B cell (primary cell): ENCODE results near the gene AMELY. TPM values are rescaled to one million over a fixed set of nuclear protein-coding genes. Genes with fewer than 3 reads are reported as not detected.

Source experiments
- ATAC-seq: fragments of 200-7000 bp; cut with Tn5 transposase; one replicate; pipeline ENCODE4 v1.10.0; 2021; ENCODE audit warnings: low read depth, mild to moderate bottlenecking, moderate number of reproducible peaks, moderate library complexity
- CTCF ChIA-PET: fragments of 350-600 bp; sonication (Branson Sonifier 250); formaldehyde crosslinking; loops from one replicate; lab custom pipeline; 2021; ENCODE audit warnings: antibody characterized with exemption, inconsistent platforms; lab: Charles Lee
- POLR2A ChIA-PET: fragments of 350-600 bp; sonication (Branson Sonifier 250); formaldehyde crosslinking; loops from one replicate; lab custom pipeline; 2021; ENCODE audit warnings: antibody characterized with exemption; lab: Charles Lee
- DNase-seq: peaks from one replicate; pipeline ENCODE4 v3.0.0; 2013
- H2AFZ ChIP-seq: 2 replicates; pipeline ENCODE4 v1.6.1; 2012; ENCODE audit warnings: mild to moderate bottlenecking, low read depth, low read length; ENCODE audit not compliant: insufficient read depth, poor library complexity, severe bottlenecking
- H3K27ac ChIP-seq, 2 donors: 1 replicate in 1 of 2; 2 replicates in 1 of 2; pipeline ENCODE4 v1.5.1; 2012 to 2013; ENCODE audit warnings: low read length in 2 of 2, mild to moderate bottlenecking in 2 of 2, moderate library complexity in 1 of 2
- H3K27me3 ChIP-seq, 4 experiments: fragments of 200-600 bp in 1 of 4; sonication (generic) in 1 of 4; replicated peaks in 1 of 4; 1 replicate in 2 of 4; 2 replicates in 2 of 4; pipeline versions ENCODE4 v1.6.1 to v1.7.0; 2013 to 2016; ENCODE audit warnings: low read length in 3 of 4, mild to moderate bottlenecking in 2 of 4, mixed read lengths in 1 of 4, moderate library complexity in 1 of 4; ENCODE audit not compliant: insufficient read depth in 4 of 4, control insufficient read depth in 3 of 4; ENCODE audit errors: control extremely low read depth in 1 of 4
- H3K36me3 ChIP-seq, 2 experiments: replicated peaks in 1 of 2; 1 replicate in 1 of 2; 2 replicates in 1 of 2; pipeline versions ENCODE4 v1.6.1 to v1.7.1; 2013; ENCODE audit warnings: low read length in 1 of 2; ENCODE audit not compliant: insufficient read depth in 2 of 2, control insufficient read depth in 1 of 2; ENCODE audit errors: control extremely low read depth in 1 of 2, extremely low read depth in 1 of 2
- H3K4me1 ChIP-seq, 2 donors: fragments of 200-600 bp in 1 of 2; sonication (generic) in 1 of 2; 1 replicate in 1 of 2; 2 replicates in 1 of 2; pipeline versions ENCODE4 v1.5.1 to v1.6.1; 2013 to 2017; ENCODE audit warnings: low read length in 2 of 2; ENCODE audit not compliant: control insufficient read depth in 2 of 2, insufficient read depth in 2 of 2
- H3K4me2 ChIP-seq: replicated peaks from 2 replicates; pipeline ENCODE3; 2012; ENCODE audit warnings: mild to moderate bottlenecking, low read depth, low read length; ENCODE audit not compliant: poor library complexity, severe bottlenecking
- H3K4me3 ChIP-seq, 5 experiments: fragments of 200-600 bp in 1 of 5; sonication (generic) in 1 of 5; 1 replicate in 3 of 5; 2 replicates in 2 of 5; pipeline versions ENCODE4 v1.5.1 to v1.7.0; 2011 to 2016; ENCODE audit warnings: low read length in 4 of 5, mild to moderate bottlenecking in 4 of 5, low read depth in 2 of 5, control low read depth in 1 of 5, moderate library complexity in 1 of 5; ENCODE audit not compliant: insufficient read depth in 1 of 5; ENCODE audit errors: control extremely low read depth in 1 of 5, extremely low read depth in 1 of 5
- H3K79me2 ChIP-seq: fragments of 200-600 bp; sonication (generic); one replicate; pipeline ENCODE4 v1.6.0; 2016; ENCODE audit warnings: low read length; ENCODE audit not compliant: control insufficient read depth, insufficient read depth
- H3K9ac ChIP-seq: fragments of 200-600 bp; sonication (generic); 2 replicates; pipeline ENCODE4 v1.6.1; 2017; ENCODE audit warnings: mild to moderate bottlenecking, low read length, moderate library complexity
- H3K9me3 ChIP-seq, 3 donors: one replicate each; pipeline versions ENCODE4 v1.6.1 to v1.7.1; 2013; ENCODE audit warnings: low read length in 2 of 3; ENCODE audit not compliant: control insufficient read depth in 2 of 3, insufficient read depth in 1 of 3; ENCODE audit errors: control extremely low read depth in 1 of 3
- H4K20me1 ChIP-seq: 2 replicates; pipeline ENCODE4 v1.6.0; 2012; ENCODE audit warnings: mild to moderate bottlenecking, low read length; ENCODE audit not compliant: insufficient read depth, control insufficient read depth, poor library complexity, severe bottlenecking
- H3K27ac Mint-ChIP-seq: one replicate; pipeline ENCODE4 v1.8.0; 2021; ENCODE audit warnings: mixed read lengths
- H3K27me3 Mint-ChIP-seq: one replicate; pipeline ENCODE4 v1.8.0; 2021; ENCODE audit warnings: mixed read lengths
- H3K4me1 Mint-ChIP-seq: one replicate; pipeline ENCODE4 v1.8.0; 2021; ENCODE audit warnings: mixed read lengths
- H3K4me3 Mint-ChIP-seq: one replicate; pipeline ENCODE4 v1.8.0; 2021; ENCODE audit warnings: mixed read lengths
- H3K9me3 Mint-ChIP-seq: one replicate; pipeline ENCODE4 v1.8.0; 2022; ENCODE audit warnings: mixed read lengths; ENCODE audit not compliant: insufficient read depth
- EZH2 ChIP-seq: IDR thresholded peaks from 2 replicates; pipeline ENCODE4 v1.6.1; 2012; ENCODE audit warnings: borderline replicate concordance, low read depth, mild to moderate bottlenecking, moderate library complexity, low read length; ENCODE audit not compliant: insufficient read depth, poor library complexity, severe bottlenecking
- WGBS: methylation state at CpG from one replicate; pipeline ENCODE4 v1.1.5; 2013; ENCODE audit warnings: missing lambda C conversion rate; ENCODE audit not compliant: insufficient coverage; 5-methylcytosine and 5-hydroxymethylcytosine counted together
- intact Hi-C: fragments of 100-400 bp; cut with micrococcal nuclease; formaldehyde crosslinking; loops from one replicate; pipeline ENCODE4 v1.10.0; 2022
- polyA plus RNA-seq: library from polyadenylated mRNA; depleted of rRNA; stranded (reverse); fragments of >200 nt; gene quantifications from 2 replicates; pipeline ENCODE4 v1.2.3, GENCODE V29; 2012
- total RNA-seq, 2 donors: library from RNA; stranded (reverse); fragments of 120-200 nt in 1 of 2; gene quantifications; 1 replicate in 1 of 2; 2 replicates in 1 of 2; pipeline versions ENCODE4 v1.2.3 to v1.2.4, GENCODE V29; 2013 to 2022
- TF ChIP-seq, protein P1 (sequence below): fragments of 200-600 bp; IDR thresholded peaks from one replicate; pipeline ENCODE4 v1.8.0; 2022; ENCODE audit warnings: antibody characterized with exemption, mild to moderate bottlenecking

Gene AMELY
- total and polyA plus RNA-seq, 2 donors (not counting 1 experiment from before 2014, with no cell fraction given) = not detected

DNA sequence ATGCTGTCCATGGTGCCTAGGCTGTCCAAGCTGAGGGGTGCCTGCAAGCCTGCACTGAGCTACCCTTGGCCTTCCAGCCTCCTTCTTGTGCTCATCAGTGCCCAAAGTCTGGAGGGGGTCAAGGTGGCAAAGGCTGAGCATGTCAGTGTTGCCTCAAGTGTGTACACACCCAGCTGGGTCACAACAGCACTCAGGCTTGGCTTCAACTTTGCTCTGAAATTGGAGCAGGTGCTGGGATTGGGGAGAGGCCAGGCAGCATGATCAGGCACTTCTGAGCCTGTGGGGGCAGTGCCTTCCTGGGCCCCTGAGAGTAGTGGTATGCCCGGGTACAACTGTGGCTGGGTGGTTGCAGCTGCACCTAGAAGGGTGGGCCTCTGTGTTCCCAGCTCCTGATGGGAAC lies 17.7 kb upstream of the AMELY start:
- 100% methylated on average over 1 of the region's 1 CpG for WGBS
- CTCF ChIA-PET = no interaction called here
- Mint-ChIP-seq H3K27ac (no peak overlapping the region), H3K4me1 (no peaks in the 10 kb centered on the region), H3K4me3 (no peak overlapping the region), H3K27me3 (no peaks in the 10 kb centered on the region), H3K9me3 (no peaks in the 10 kb centered on the region)
- H3K9ac ChIP-seq = no peak overlapping the region
- no peaks in the 10 kb centered on the region for H3K4me1 ChIP-seq
- H3K4me2 ChIP-seq = no peak overlapping the region
- no peaks in the 10 kb centered on the region for H3K36me3 ChIP-seq
- no peak overlapping the region for H3K27ac ChIP-seq
- POLR2A ChIA-PET = no interaction called here
- DNase-seq (no peak), ATAC-seq (no peak)
- no peaks in the 10 kb centered on the region for H3K27me3 ChIP-seq
- H2AFZ ChIP-seq = no peak overlapping the region
- TF ChIP-seq, protein P1, sequence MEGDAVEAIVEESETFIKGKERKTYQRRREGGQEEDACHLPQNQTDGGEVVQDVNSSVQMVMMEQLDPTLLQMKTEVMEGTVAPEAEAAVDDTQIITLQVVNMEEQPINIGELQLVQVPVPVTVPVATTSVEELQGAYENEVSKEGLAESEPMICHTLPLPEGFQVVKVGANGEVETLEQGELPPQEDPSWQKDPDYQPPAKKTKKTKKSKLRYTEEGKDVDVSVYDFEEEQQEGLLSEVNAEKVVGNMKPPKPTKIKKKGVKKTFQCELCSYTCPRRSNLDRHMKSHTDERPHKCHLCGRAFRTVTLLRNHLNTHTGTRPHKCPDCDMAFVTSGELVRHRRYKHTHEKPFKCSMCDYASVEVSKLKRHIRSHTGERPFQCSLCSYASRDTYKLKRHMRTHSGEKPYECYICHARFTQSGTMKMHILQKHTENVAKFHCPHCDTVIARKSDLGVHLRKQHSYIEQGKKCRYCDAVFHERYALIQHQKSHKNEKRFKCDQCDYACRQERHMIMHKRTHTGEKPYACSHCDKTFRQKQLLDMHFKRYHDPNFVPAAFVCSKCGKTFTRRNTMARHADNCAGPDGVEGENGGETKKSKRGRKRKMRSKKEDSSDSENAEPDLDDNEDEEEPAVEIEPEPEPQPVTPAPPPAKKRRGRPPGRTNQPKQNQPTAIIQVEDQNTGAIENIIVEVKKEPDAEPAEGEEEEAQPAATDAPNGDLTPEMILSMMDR = no peak
- TF ChIP-seq EZH2 = no peak
- no peaks in the 10 kb centered on the region for H3K9me3 ChIP-seq
- intact Hi-C loops = no loop called here
- H3K4me3 ChIP-seq = no peak overlapping the region
- no peaks in the 10 kb centered on the region for H3K79me2 ChIP-seq
- H4K20me1 ChIP-seq = no peaks in the 10 kb centered on the region

DNA sequence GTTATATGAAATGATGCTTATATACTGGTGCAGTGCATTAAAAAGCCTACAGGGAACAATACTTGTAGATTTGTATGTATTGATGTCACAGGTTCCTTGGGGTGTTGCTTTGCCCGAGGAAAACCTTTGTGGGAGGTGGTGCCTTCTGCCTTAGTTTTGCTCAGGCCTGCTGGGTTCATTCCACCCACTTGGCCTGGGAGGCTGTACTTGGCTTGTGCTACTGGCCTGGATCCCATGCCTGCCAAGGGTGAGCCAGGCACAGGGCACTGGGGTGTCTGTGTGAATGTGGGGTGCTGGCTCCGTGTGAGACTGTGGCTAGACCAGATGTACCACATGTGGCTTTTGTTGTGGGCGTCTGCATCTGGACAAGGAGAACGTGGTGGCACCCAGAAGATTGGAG lies 16.7 kb upstream of the AMELY start:
- H3K79me2 ChIP-seq = no peaks in the 10 kb centered on the region
- H3K27me3 Mint-ChIP-seq = no peaks in the 10 kb centered on the region
- no peaks in the 10 kb centered on the region for H3K4me1 Mint-ChIP-seq
- 86% methylated on average over 1 of the region's 4 CpGs for WGBS
- H3K4me3 ChIP-seq = no peak overlapping the region
- H3K9me3 Mint-ChIP-seq = no peaks in the 10 kb centered on the region
- DNase-seq (no peak), ATAC-seq (no peak)
- H3K27ac Mint-ChIP-seq = no peak overlapping the region
- POLR2A ChIA-PET = no interaction called here
- H2AFZ ChIP-seq = no peak overlapping the region
- H3K36me3 ChIP-seq = no peaks in the 10 kb centered on the region
- H3K4me2 ChIP-seq = no peak overlapping the region
- H3K4me1 ChIP-seq = no peaks in the 10 kb centered on the region
- no peaks in the 10 kb centered on the region for H3K9me3 ChIP-seq
- CTCF ChIA-PET = no interaction called here
- H4K20me1 ChIP-seq = no peaks in the 10 kb centered on the region
- no peak overlapping the region for H3K9ac ChIP-seq
- no peak for TF ChIP-seq EZH2
- intact Hi-C loops = no loop called here
- no peak overlapping the region for H3K27ac ChIP-seq
- H3K27me3 ChIP-seq = no peaks in the 10 kb centered on the region
- no peak overlapping the region for H3K4me3 Mint-ChIP-seq
